Activated CD8-positive, alpha-beta memory T cell treated with anti-CD3 and anti-CD28 coated beads, Interleukin-2, amount 10 ng/mL, durations not matched to agents 7 days and 5 days (primary cell): ENCODE data around the gene TNS1. TPM values are rescaled to one million over a fixed set of nuclear protein-coding genes. Genes with fewer than 3 reads are reported as not detected.

Experiments used
- ATAC-seq: fragments of 150-1000 bp; cut with Tn5 transposase; one replicate; pipeline ENCODE4 v1.10.0; 2021; ENCODE audit warnings: moderate library complexity
- CTCF ChIA-PET: fragments of 350-600 bp; sonication (Branson Sonifier 250); formaldehyde crosslinking; loops from one replicate; lab custom pipeline; 2021; ENCODE audit warnings: antibody characterized with exemption; lab: Charles Lee
- DNase-seq: peaks from one replicate; pipeline ENCODE4 v3.0.0-alpha.2; 2020
- H3K27ac Mint-ChIP-seq: one replicate; pipeline ENCODE4 v1.8.0; 2021; ENCODE audit warnings: mild to moderate bottlenecking, mixed read lengths
- H3K27me3 Mint-ChIP-seq: one replicate; pipeline ENCODE4 v1.8.0; 2021; ENCODE audit warnings: mixed read lengths
- H3K36me3 Mint-ChIP-seq: one replicate; pipeline ENCODE4 v1.8.0; 2021; ENCODE audit warnings: mild to moderate bottlenecking, mixed read lengths
- H3K4me1 Mint-ChIP-seq: one replicate; pipeline ENCODE4 v1.8.0; 2021; ENCODE audit warnings: mixed read lengths
- H3K4me3 Mint-ChIP-seq: one replicate; pipeline ENCODE4 v1.8.0; 2021; ENCODE audit warnings: mild to moderate bottlenecking, moderate library complexity, mixed read lengths
- H3K9me3 Mint-ChIP-seq: one replicate; pipeline ENCODE4 v1.8.0; 2022; ENCODE audit warnings: low read depth, mixed read lengths
- total RNA-seq, 2 experiments: library from RNA; stranded (reverse); gene quantifications; one replicate each; pipeline ENCODE4 v1.2.3, GENCODE V29; 2021

TNS1 gene
- total RNA-seq, 2 experiments from 2014 or later: 1.4 to 4.4 TPM

DNA sequence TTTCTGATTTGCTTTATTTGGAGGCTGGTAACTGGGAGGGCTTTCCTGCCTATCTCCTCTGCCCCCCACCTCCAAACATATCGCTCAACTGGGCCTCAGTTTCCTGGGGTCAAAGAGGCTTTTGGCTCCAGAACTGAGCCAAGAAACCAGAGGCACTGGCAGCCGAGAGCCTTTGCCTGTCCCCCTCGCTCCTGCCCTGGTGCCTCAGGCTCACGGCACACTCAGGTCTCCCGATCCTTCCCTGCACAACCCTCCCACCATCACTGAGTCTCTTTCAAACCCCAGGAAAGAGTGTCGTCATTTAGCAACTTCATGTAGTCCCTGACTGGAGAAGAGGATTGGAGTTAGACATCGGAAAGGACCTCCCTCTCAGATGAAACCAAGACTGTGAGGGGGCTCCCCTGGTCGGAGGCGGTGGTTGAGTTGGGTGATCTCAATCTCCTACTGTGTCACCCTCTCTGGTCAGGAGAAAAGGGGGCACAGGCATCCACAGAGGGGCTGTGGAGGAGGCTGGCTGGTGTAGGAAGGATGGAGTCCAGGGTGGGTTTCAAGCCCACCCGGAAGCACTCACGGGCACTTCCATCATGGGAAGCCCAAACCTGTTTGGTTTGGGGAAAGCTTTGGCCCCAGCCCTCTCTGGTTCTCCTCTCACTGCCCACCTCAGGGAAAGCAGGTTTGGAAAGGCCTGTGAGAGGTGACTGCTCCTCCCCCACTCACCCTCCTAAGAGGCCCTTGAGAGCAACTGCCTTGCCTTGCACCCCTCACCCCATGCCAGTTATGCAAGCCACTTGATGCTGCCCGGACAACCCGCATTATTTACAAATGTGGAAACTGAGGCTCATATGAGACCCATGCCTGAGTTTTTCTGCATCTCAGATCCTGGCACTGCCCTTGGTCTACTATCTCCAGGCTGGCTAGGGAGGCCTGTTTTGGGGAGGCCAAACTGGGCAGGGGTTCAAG lies 62.3 kb downstream of the TNS1 start:
- peaks cover 26% of the 10 kb centered on the region for H3K27me3 Mint-ChIP-seq
- CTCF ChIA-PET: interaction anchor here (1.0 kb wide), 1 partner anchor 141 kb away, joined by 3 read pairs; no protein-coding TSS in a partner anchor
- no peak overlapping the region for H3K27ac Mint-ChIP-seq
- H3K4me1 Mint-ChIP-seq: peaks cover 6% of the 10 kb centered on the region
- H3K36me3 Mint-ChIP-seq: no peaks in the 10 kb centered on the region
- no peak overlapping the region for H3K4me3 Mint-ChIP-seq
- no peaks in the 10 kb centered on the region for H3K9me3 Mint-ChIP-seq
- DNase-seq (no peak), ATAC-seq (no peak)

DNA sequence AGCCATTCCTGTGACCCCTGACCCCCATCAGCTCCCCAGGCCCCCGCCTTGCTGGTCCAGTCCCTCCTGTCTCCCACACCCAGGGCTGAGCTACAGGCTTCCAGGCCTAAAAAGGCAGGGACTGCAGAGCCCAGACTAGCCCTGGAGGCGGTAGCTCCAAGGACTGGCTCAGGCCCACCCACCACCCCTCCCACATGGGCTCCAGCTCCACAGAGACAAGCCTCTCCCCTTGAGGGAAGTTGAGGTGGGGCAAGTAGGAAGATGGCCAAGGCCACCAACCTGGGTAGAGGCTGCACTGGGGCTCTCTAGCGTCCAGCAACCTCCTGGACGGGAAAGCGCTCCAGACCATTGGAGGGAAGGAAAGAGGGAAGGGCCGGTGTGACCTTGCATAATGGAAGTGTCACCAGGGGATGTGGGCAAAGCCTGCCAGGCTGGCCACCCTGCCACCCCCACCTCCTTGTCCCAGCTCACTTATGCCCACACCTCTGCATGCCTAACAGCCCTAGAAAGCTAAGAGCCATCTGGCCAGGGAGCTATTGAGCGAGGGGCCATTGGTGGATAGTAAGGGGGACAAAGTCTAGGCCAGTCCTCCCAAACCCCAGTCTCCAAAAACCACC lies 63.1 kb downstream of the TNS1 start:
- Mint-ChIP-seq H3K27ac (no peak overlapping the region), H3K4me1 (peaks cover 6% of the 10 kb centered on the region), H3K36me3 (no peaks in the 10 kb centered on the region), H3K4me3 (no peak overlapping the region), H3K9me3 (no peaks in the 10 kb centered on the region), H3K27me3 (peaks cover 22% of the 10 kb centered on the region)
- CTCF ChIA-PET: no interaction called here
- DNase-seq (no peak), ATAC-seq (no peak)

DNA sequence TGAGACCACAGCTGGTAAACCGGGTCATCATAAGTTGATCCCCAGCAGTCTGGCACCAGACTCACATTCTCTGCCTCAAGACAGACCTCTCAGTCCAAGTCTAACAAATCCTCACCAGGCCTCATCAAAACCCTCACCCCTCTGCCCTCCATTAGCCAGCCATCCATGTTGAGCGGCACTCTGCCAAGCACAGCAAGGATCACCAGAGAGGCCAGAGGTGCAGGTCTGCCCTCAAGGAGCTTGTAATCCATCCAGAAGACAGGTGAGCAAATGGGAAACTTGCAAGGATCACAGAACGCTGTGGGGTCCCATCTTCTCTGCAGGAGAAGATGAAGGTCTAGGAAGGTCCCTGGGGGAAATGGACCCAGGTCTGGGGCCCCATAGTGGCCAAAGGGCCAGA lies 63.6 kb downstream of the TNS1 start:
- no peak for DNase-seq
- CTCF ChIA-PET: no interaction called here
- H3K4me3 Mint-ChIP-seq: no peak overlapping the region
- H3K36me3 Mint-ChIP-seq: no peaks in the 10 kb centered on the region
- peaks cover 23% of the 10 kb centered on the region for H3K27me3 Mint-ChIP-seq
- H3K27ac Mint-ChIP-seq: no peak overlapping the region
- H3K4me1 Mint-ChIP-seq: peaks cover 6% of the 10 kb centered on the region
- no peak for ATAC-seq
- H3K9me3 Mint-ChIP-seq: no peaks in the 10 kb centered on the region

DNA sequence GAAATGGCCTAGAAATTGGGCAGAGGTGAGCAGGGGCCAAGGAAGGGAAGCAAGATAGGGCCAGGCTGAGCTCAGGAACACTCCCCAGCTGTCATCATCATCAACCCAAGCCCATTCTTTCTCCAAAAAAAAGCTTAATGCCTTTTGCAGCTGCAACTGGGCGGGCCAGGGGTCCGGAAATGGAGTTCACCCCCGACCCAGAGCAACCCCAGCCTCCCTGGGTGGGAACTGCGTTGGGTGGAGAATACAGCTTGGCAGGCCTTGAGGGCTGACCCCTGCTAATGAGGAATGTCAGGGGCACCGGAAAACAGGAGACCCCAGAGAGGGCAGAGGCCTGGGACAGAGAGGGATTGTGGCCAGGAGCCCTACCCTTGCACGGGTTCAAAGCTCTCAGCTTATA lies 64.8 kb downstream of the TNS1 start:
- Mint-ChIP-seq H3K4me3 (no peak overlapping the region), H3K9me3 (no peaks in the 10 kb centered on the region), H3K27ac (no peak overlapping the region), H3K27me3 (peaks cover 28% of the 10 kb centered on the region), H3K36me3 (no peaks in the 10 kb centered on the region), H3K4me1 (no peaks in the 10 kb centered on the region)
- DNase-seq (no peak), ATAC-seq (no peak)
- CTCF ChIA-PET: interaction anchor here (0.6 kb wide), 1 partner anchor 51 kb away, joined by 3 read pairs; no protein-coding TSS in a partner anchor

DNA sequence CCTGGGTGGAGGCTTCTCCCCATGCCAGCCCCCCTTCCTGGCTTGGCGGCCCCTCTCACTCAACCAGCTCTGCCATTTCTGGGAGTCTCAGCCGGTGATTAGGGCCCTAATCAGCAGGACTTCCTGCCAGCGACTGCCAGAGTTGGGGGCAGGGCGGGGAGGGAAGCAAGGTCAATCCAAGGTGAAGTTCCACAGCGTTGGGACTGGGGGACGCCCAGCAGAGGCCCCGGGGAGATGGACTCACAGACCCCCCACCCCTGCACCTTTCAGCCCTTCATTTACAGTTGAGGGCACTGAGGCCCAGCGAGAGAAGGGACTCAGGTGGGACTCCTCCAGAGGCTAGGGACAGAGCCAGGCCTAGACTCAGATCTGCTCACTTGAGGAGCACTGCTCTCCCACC lies 65.3 kb downstream of the TNS1 start:
- ATAC-seq (no peak), DNase-seq (no peak)
- Mint-ChIP-seq H3K36me3 (no peaks in the 10 kb centered on the region), H3K27me3 (peaks cover 30% of the 10 kb centered on the region), H3K4me1 (no peaks in the 10 kb centered on the region), H3K9me3 (no peaks in the 10 kb centered on the region), H3K27ac (no peak overlapping the region), H3K4me3 (no peak overlapping the region)
- CTCF ChIA-PET: no interaction called here

DNA sequence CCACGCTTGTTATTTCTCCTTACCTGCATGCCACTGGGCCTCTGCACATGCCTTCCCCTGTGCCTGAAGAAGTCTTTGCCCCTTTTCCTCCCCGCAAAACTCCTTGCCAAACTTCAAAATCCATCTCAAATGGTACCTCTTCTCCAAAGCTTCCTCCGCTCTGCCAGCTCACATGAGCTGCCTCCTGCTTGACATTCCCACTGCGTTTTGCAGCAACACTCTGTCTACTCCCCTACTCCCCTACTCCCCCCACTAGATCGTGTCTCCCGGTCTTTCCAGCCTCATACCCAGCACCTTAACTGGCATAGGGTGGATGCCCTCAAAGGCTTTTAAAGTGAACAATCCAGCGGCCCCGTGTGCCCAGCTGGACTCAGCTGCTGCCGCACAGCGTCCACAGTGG lies 65.8 kb downstream of the TNS1 start:
- H3K4me1 Mint-ChIP-seq: no peaks in the 10 kb centered on the region
- H3K36me3 Mint-ChIP-seq: no peaks in the 10 kb centered on the region
- peaks cover 34% of the 10 kb centered on the region for H3K27me3 Mint-ChIP-seq
- CTCF ChIA-PET: no interaction called here
- no peaks in the 10 kb centered on the region for H3K9me3 Mint-ChIP-seq
- ATAC-seq (no peak), DNase-seq (no peak)
- H3K4me3 Mint-ChIP-seq: no peak overlapping the region
- H3K27ac Mint-ChIP-seq: no peak overlapping the region

DNA sequence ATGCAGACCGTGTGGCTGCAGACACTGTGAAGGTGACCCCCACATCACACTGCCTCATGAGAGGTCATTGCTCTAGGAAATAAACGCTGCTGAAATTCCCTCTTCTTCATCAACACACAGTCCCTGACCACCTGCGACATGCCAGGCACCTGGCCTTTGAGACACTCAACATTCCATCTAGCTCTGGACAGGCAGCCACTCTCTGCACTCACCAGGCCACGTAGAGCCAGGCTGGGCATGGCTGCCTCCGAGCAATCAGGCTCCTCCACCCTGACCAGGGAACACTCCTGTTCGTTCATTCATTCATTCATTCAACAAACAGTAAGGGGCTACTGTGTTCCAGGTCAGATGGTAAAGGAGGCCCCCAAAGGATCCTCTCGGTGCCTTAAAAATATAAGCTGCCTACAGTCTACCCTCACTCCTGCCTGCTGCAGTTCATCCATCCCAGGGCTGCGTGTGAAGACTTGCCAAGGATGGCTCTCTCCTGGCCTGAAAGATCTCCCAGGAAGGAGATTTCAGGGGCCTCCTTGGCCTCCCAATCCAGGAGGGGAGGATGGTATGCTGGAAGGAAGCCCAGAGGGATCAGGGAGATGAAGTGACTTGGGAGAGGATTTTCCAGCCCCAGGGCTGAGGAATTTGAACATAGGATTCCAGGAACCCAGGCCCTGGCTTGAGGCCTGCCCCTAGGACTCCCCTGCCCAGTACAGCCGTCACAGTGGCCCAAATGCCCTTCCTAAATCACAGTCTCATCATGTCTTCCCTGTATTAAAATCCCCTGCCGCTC lies 66.7 kb downstream of the TNS1 start:
- Mint-ChIP-seq H3K36me3 (no peaks in the 10 kb centered on the region), H3K4me3 (no peak overlapping the region), H3K4me1 (peaks cover 8% of the 10 kb centered on the region), H3K27ac (no peak overlapping the region), H3K27me3 (peaks cover 34% of the 10 kb centered on the region), H3K9me3 (no peaks in the 10 kb centered on the region)
- no peak for DNase-seq
- CTCF ChIA-PET: no interaction called here
- no peak for ATAC-seq

DNA sequence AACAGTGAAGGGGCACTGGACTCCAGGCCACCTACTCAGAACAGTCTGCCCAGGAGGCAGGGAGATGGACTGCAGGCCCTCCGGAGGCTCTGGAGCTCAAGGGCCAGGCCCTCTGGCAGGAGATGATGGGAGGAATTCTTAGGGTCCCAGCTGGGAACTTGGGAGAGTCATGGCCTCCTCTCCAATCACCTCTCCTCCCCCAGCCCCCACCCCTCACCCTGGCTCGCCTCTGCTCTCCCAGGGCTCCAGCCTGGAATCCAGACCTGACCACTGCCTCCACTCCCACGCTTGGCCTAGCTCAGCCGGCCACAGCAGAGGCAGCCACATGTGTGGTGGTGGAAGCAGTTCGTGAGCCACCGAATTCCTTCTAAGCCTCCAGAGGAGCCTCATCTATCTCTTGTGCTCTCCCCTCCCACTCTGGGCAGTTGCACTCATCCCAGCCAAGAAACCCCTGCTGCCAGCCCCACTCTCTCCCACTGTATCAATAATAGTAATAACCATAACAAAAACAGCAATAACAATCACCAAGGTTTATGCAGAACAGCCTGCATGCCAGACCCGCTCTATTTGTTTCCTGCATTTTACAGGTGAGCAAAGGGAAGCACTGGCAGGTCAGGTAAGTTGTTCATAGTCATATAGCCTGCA lies 67.4 kb downstream of the TNS1 start:
- Mint-ChIP-seq H3K36me3 (no peaks in the 10 kb centered on the region), H3K9me3 (no peaks in the 10 kb centered on the region), H3K27ac (no peak overlapping the region), H3K4me1 (peaks cover 15% of the 10 kb centered on the region), H3K27me3 (peaks cover 37% of the 10 kb centered on the region), H3K4me3 (no peak overlapping the region)
- DNase-seq (no peak), ATAC-seq (no peak)
- CTCF ChIA-PET: interaction anchor here (1.4 kb wide), 1 partner anchor 48 kb away, joined by 3 read pairs; no protein-coding TSS in a partner anchor

DNA sequence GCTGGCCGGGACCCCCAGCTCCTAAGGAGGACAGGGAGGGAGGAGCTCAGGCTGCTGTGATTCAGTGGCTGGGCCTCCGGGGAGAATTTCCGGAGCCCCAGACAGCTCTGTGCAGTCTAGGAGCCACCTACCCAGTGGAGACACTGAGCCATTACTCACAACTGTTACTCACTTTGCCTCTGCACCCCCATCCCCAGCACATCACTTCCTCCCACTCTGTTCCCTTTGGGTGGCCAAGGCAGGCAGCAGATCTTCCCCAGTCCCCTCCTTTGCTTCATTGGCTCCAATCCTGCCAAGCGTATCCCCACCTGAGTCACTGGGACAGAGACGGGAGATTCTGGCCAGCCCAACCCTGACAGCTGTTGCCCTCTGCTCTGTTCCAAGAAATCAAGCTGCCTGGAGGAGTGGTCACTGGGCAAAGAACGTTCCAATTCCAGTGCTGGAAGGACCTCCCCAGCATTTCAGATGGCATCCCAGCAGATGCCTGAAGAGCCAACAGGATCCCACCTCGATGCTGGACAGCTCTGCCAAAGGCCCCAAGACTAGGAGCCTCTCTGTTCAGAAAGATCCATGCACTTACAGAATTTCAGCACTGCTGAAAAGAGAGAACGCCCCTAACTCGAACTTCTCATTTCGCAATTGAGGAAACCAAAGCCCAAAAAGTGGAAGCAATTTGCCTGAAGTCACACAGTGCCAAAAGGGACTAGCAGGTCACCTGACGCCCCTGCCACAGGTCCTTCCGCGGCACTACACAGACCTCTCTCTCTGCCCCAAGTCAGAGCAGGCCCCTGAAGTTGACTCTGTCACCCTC lies 68.3 kb downstream of the TNS1 start:
- Mint-ChIP-seq H3K4me3 (no peak overlapping the region), H3K4me1 (peaks cover 18% of the 10 kb centered on the region), H3K27ac (no peak overlapping the region), H3K9me3 (no peaks in the 10 kb centered on the region), H3K27me3 (peaks cover 39% of the 10 kb centered on the region), H3K36me3 (no peaks in the 10 kb centered on the region)
- DNase-seq (no peak), ATAC-seq (peak; percentile 34)
- CTCF ChIA-PET: interaction anchor here (1.4 kb wide), 1 partner anchor 47 kb away, joined by 3 read pairs; no protein-coding TSS in a partner anchor

DNA sequence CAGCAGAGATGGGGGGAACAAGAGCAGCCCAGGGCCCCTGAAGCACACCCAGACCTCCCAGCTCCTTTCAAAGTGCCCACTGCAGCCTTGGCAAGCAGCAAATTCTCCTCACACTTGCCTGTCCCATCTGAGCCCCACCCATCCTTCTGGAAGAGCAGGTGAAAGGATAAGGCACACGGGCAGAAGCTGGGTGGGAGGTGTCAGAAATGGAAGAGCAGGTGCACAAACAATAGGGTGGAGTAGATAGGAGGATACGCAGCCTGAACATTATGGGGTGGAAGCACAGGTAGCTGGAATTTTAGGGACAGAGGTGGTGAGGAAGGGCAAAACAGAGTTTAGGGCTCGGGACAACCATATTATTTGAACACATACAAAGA lies 69.2 kb downstream of the TNS1 start:
- Mint-ChIP-seq H3K9me3 (no peaks in the 10 kb centered on the region), H3K27me3 (peaks cover 39% of the 10 kb centered on the region), H3K4me1 (peaks cover 18% of the 10 kb centered on the region), H3K4me3 (no peak overlapping the region), H3K36me3 (no peaks in the 10 kb centered on the region), H3K27ac (no peak overlapping the region)
- ATAC-seq: no peak
- CTCF ChIA-PET: no interaction called here
- no peak for DNase-seq

DNA sequence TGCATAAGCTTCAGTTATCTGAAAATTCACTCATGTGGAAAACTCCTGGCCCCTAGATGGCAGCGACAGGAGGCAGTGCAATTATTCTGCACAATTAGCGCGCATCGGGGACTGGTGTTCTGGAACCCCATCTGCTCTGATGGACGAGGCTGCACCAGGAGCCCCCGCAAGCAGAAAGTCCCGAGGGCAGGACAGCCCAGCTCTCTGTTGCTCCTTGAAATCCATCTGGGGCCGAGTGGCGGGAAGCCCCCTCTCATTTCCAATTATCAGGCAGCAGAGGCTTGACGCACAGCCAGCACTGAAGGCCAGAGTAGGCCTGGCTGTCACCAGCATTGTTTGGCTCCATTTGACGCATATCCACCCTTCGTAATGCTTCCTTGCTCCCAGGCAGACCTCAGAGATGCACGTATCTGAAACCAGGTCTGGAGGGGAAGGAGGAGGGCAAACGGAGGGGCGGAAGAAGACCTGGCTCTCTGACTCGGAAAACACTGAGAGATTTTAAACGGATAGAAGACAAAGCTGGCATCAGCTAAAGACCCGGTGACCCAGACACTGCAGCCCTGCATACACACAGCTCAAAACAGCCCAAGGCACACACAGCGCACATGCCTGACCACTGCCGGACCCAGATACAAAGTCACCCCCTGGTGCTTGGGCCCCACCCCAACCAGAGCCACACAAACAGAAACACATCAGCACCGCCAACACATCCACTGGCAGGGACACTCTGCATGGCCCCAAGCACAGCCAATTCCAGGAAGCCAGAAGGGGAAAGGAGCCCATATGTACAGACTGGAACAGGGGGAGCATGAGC lies 69.8 kb downstream of the TNS1 start:
- Mint-ChIP-seq H3K27me3 (peaks cover 39% of the 10 kb centered on the region), H3K4me3 (no peak overlapping the region), H3K4me1 (peaks cover 18% of the 10 kb centered on the region), H3K36me3 (no peaks in the 10 kb centered on the region), H3K9me3 (no peaks in the 10 kb centered on the region), H3K27ac (no peak overlapping the region)
- ATAC-seq (no peak), DNase-seq (no peak)
- CTCF ChIA-PET: interaction anchor here (0.7 to 2.0 kb wide), 2 partner anchors 53 to 143 kb away, joined by 3 to 9 read pairs; no protein-coding TSS in a partner anchor
